GM21381 (cell line): ENCODE data around the gene AICDA.

Experiments
- ATAC-seq: cut with Tn5 transposase; IDR thresholded peaks from one replicate; pipeline ENCODE4 v1.9.1; 2021; ENCODE audit warnings: mild to moderate bottlenecking, moderate library complexity; ENCODE audit not compliant: unreplicated experiment

The AICDA gene

GRCh38 chr12:8561011-8561410 is 51.6 kb downstream of the AICDA start:
- no peak for ATAC-seq

DNA sequence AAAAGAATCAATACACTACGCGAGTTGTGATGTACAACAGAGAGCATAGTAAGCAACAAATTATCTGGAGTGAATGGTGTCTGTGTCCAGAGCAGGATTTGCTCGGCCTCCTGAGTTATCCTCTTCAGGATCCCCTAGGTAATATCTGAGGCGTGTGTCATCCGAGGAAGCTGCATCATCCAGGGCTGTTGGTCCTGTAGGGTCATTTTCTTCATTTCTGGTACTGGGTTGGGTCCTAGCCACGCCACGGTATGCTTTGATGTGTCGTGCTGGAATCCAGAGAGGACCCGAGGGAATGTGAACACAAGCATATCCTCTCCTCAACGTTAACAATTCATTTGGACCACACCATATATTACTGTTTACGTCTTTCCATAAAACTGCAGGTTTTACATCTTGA is 53.0 kb downstream of the AICDA start:
- ATAC-seq, result no peak

DNA sequence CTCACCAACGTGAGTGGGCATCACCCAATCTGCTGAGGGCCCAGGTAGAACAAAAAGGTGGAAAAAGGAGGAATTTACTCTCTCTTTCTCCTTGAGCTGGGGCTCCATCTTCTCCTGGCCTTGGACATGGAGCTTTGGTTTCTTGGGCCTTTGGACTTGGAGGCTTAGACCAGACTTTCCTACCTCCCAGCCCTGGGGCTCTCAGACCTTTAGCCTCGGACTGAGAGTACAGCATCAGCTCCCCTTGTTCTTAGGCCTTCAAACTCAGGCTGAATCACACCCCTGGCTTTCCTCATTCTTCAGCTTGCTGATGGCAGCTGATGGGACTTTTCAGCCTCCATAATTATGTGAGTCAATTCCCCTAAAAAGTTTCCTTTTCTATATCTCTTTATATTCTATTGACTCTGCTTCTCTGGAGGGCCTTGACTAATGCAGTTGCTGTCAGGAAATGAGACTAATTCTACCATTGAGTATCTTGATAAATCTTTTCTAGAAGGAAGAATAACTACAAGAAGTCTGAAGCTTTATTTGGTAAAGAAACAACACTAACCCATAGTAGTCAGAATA is 56.0 kb downstream of the AICDA start:
- no peak for ATAC-seq

DNA sequence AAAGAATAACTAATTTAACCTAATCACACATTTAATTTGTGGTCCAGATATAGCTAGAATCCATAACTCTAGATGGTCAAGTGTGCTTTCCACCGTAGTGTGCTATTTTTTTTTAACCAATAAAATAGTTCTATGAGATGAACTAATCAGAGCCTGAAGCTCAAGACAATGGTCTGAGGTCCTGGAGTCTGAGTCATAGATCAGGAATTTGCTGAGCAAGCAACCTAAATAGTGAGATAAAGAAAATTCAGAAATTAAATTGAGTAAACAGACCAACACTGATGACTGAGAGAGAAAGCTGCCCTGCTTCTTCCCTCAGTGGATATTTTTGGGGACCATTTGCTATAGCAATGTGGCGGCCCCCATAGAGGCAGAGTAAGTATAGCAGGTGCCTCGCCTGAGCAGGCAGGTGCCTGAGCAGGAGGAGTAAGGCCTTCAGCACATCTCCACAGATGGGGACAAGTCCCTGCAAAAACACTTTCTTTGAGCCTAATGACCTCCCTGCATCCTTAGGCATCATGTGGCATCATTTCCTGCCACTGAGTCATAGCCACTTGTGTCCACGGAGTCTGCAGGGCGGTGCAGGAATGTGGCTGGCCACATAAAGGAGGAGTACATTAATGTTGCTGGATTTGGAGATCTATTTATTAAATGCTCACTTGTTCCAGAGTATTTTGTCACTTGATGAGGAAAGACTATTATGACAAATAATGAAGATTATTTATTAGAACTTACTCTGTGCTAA is 58.0 kb downstream of the AICDA start:
- ATAC-seq, result no peak

DNA sequence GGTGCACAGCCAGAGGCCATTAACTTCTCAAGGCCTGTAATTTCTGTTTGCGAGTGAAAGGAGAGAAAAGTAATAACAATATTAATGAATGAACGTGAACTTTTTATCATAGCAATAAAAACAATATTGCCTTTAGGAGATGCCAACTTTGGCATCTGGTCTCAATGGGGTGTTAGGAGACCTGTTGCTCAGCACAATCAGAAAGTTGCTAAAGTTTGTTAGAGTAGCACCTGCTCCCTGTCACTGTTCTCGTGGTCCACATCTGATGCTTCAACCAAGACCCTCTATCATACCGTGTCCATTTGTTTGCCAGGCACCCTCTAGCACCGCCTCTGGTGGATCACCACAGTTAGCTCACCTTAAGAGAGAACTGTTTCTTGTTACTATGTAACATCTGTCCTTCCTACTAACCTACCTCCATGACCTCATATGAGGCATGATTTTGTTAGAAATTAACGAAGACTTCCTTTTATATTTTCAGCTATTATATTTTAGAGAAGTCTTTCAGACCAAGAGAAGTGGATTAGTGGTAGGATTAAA is 59.5 kb downstream of the AICDA start:
- ATAC-seq, result no peak
